GM23338 (cell line): Measurements from ENCODE around the gene DTNBP1. TPM values are rescaled to one million over a fixed set of nuclear protein-coding genes. Genes with fewer than 3 reads are reported as not detected.
A peak's percentile ranks its signal among the peaks of the same experiment; 100 is the strongest.

Experiments used
- ATAC-seq: fragments of 200-7000 bp; cut with Tn5 transposase; 3 replicates; pipeline ENCODE4 v1.9.1; 2020
- DNase-seq: peaks from one replicate; pipeline ENCODE4 v3.0.0-alpha.2; 2015; ENCODE audit warnings: low spot score
- H2AFZ ChIP-seq: fragments of 200-600 bp; sonication (generic); 2 replicates; pipeline ENCODE4 v1.8.0; 2016; ENCODE audit warnings: antibody characterized with exemption, mild to moderate bottlenecking, moderate library complexity
- H3F3A ChIP-seq: fragments of 200-600 bp; sonication (generic); replicated peaks from 2 replicates; pipeline ENCODE4 v1.8.0; 2017; ENCODE audit warnings: antibody characterized with exemption, mixed run types, low read depth
- H3K27ac ChIP-seq: fragments of 200-600 bp; sonication (generic); 2 replicates; pipeline ENCODE4 v1.6.1; 2016; ENCODE audit warnings: low read depth
- H3K27me3 ChIP-seq: fragments of 200-600 bp; sonication (generic); 2 replicates; pipeline ENCODE4 v1.8.0; 2016; ENCODE audit warnings: mild to moderate bottlenecking, mixed run types, moderate library complexity; ENCODE audit not compliant: insufficient read depth
- H3K36me3 ChIP-seq: fragments of 200-600 bp; sonication (generic); 2 replicates; pipeline ENCODE4 v1.8.0; 2016; ENCODE audit warnings: mild to moderate bottlenecking; ENCODE audit not compliant: insufficient read depth
- H3K4me1 ChIP-seq: fragments of 200-600 bp; sonication (generic); 2 replicates; pipeline ENCODE4 v1.8.0; 2016; ENCODE audit warnings: mild to moderate bottlenecking, moderate library complexity; ENCODE audit not compliant: insufficient read depth
- H3K4me2 ChIP-seq: fragments of 200-600 bp; sonication (generic); 2 replicates; pipeline ENCODE4 v1.7.1; 2017; ENCODE audit warnings: mixed run types
- H3K4me3 ChIP-seq: fragments of 200-600 bp; sonication (generic); 2 replicates; pipeline ENCODE4 v1.6.1; 2016; ENCODE audit warnings: mixed run types
- H3K79me2 ChIP-seq: fragments of 200-600 bp; sonication (generic); replicated peaks from 2 replicates; pipeline ENCODE4 v1.8.0; 2017; ENCODE audit warnings: mild to moderate bottlenecking; ENCODE audit not compliant: insufficient read depth
- H3K9me2 ChIP-seq: fragments of 200-600 bp; sonication (generic); 2 replicates; pipeline ENCODE4 v1.8.0; 2017; ENCODE audit not compliant: insufficient read depth
- H4K20me1 ChIP-seq: fragments of 200-600 bp; sonication (generic); replicated peaks from 2 replicates; pipeline ENCODE4 v1.8.0; 2017; ENCODE audit warnings: mild to moderate bottlenecking; ENCODE audit not compliant: insufficient read depth
- H3K27ac Mint-ChIP-seq: 2 replicates; pipeline ENCODE4 v1.8.0; 2020; ENCODE audit warnings: inconsistent platforms, mild to moderate bottlenecking, moderate library complexity, mixed read lengths
- H3K27me3 Mint-ChIP-seq: 3 replicates; pipeline ENCODE4 v1.8.0; 2022; ENCODE audit warnings: low read depth, mild to moderate bottlenecking, moderate library complexity, mixed read lengths, inconsistent platforms; ENCODE audit not compliant: insufficient read depth, poor library complexity
- H3K36me3 Mint-ChIP-seq: 3 replicates; pipeline ENCODE4 v1.8.0; 2021; ENCODE audit warnings: low read depth, mild to moderate bottlenecking, inconsistent platforms, moderate library complexity, mixed read lengths
- H3K4me1 Mint-ChIP-seq: 3 replicates; pipeline ENCODE4 v1.8.0; 2020; ENCODE audit warnings: mild to moderate bottlenecking, inconsistent platforms, mixed read lengths
- H3K4me3 Mint-ChIP-seq: 3 replicates; pipeline ENCODE4 v1.8.0; 2021; ENCODE audit warnings: moderate library complexity, mild to moderate bottlenecking, inconsistent platforms, mixed read lengths
- H3K9me3 Mint-ChIP-seq: 3 replicates; pipeline ENCODE4 v1.8.0; 2020; ENCODE audit warnings: moderate library complexity, mild to moderate bottlenecking, inconsistent platforms, mixed read lengths
- POLR2AphosphoS5 ChIP-seq: IDR thresholded peaks from 2 replicates; pipeline ENCODE4 v1.6.1; 2016; ENCODE audit warnings: antibody characterized with exemption, low read depth
- ZNF114 ChIP-seq: fragments of 250-450 bp; sonication (Bioruptor Pico); IDR thresholded peaks from 2 replicates; pipeline ENCODE4 v1.5.0; 2020; ENCODE audit warnings: mild to moderate bottlenecking, moderate library complexity
- polyA plus RNA-seq: library from polyadenylated mRNA; unstranded; fragments of >200 nt; fragmentation: Nextera tagmentation; extraction: Ambion mirVana; gene quantifications from 2 replicates; pipeline ENCODE4 v1.2.1, GENCODE V29; 2016
- total RNA-seq: library from RNA; depleted of rRNA; stranded (reverse); fragments of >200 nt; shearing (Covaris generic); gene quantifications from 2 replicates; pipeline ENCODE4 v1.2.3, GENCODE V29; 2014
- TF ChIP-seq, protein P1 (sequence below): fragments of 250-450 bp; sonication (Bioruptor Pico); IDR thresholded peaks from 2 replicates; pipeline ENCODE4 v1.5.0; 2020; ENCODE audit warnings: mild to moderate bottlenecking, moderate library complexity

The DTNBP1 gene
- total and polyA plus RNA-seq, 2 experiments from 2014 or later = 12.1 to 20.1 TPM

DNA sequence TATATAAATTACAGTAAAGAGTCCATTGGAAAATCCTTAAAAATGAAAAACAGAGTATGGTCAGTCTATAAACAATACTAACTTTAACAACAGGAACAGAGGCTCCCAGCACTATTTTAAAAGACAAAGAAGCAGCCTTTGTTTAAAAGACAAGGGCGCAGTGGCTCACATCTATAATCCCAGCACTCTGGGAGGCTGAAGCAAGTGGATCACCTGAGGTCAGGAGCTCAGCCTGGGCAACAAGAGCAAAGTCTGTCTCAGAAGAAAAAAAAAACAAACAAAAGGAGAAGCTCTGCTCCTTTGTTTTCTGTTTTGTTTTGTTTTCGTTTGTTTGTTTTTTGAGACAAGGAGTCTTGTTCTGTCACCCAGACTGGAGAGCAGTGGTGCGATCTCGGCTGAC lies 89.4 kb downstream of the DTNBP1 start:
- peak; percentile 77 for ATAC-seq
- H3K9me3 Mint-ChIP-seq = no peaks in the 10 kb centered on the region
- Histone ChIP-seq H3K4me3 (no peak overlapping the region), H3K4me1 (peaks cover 36% of the 10 kb centered on the region), H3K27ac (peak overlapping the region; percentile 34; the same call in 1 of the 2 replicates), H3K36me3 (no peaks in the 10 kb centered on the region), H3K27me3 (no peaks in the 10 kb centered on the region), H3K9me2 (no peaks in the 10 kb centered on the region), H3F3A (no peaks in the 10 kb centered on the region), H4K20me1 (no peaks in the 10 kb centered on the region), H2AFZ (no peak overlapping the region), H3K79me2 (no peaks in the 10 kb centered on the region), H3K4me2 (no peak overlapping the region)
- H3K36me3 Mint-ChIP-seq = no peaks in the 10 kb centered on the region
- DNase-seq = peak; percentile 69
- TF ChIP-seq, protein P1, sequence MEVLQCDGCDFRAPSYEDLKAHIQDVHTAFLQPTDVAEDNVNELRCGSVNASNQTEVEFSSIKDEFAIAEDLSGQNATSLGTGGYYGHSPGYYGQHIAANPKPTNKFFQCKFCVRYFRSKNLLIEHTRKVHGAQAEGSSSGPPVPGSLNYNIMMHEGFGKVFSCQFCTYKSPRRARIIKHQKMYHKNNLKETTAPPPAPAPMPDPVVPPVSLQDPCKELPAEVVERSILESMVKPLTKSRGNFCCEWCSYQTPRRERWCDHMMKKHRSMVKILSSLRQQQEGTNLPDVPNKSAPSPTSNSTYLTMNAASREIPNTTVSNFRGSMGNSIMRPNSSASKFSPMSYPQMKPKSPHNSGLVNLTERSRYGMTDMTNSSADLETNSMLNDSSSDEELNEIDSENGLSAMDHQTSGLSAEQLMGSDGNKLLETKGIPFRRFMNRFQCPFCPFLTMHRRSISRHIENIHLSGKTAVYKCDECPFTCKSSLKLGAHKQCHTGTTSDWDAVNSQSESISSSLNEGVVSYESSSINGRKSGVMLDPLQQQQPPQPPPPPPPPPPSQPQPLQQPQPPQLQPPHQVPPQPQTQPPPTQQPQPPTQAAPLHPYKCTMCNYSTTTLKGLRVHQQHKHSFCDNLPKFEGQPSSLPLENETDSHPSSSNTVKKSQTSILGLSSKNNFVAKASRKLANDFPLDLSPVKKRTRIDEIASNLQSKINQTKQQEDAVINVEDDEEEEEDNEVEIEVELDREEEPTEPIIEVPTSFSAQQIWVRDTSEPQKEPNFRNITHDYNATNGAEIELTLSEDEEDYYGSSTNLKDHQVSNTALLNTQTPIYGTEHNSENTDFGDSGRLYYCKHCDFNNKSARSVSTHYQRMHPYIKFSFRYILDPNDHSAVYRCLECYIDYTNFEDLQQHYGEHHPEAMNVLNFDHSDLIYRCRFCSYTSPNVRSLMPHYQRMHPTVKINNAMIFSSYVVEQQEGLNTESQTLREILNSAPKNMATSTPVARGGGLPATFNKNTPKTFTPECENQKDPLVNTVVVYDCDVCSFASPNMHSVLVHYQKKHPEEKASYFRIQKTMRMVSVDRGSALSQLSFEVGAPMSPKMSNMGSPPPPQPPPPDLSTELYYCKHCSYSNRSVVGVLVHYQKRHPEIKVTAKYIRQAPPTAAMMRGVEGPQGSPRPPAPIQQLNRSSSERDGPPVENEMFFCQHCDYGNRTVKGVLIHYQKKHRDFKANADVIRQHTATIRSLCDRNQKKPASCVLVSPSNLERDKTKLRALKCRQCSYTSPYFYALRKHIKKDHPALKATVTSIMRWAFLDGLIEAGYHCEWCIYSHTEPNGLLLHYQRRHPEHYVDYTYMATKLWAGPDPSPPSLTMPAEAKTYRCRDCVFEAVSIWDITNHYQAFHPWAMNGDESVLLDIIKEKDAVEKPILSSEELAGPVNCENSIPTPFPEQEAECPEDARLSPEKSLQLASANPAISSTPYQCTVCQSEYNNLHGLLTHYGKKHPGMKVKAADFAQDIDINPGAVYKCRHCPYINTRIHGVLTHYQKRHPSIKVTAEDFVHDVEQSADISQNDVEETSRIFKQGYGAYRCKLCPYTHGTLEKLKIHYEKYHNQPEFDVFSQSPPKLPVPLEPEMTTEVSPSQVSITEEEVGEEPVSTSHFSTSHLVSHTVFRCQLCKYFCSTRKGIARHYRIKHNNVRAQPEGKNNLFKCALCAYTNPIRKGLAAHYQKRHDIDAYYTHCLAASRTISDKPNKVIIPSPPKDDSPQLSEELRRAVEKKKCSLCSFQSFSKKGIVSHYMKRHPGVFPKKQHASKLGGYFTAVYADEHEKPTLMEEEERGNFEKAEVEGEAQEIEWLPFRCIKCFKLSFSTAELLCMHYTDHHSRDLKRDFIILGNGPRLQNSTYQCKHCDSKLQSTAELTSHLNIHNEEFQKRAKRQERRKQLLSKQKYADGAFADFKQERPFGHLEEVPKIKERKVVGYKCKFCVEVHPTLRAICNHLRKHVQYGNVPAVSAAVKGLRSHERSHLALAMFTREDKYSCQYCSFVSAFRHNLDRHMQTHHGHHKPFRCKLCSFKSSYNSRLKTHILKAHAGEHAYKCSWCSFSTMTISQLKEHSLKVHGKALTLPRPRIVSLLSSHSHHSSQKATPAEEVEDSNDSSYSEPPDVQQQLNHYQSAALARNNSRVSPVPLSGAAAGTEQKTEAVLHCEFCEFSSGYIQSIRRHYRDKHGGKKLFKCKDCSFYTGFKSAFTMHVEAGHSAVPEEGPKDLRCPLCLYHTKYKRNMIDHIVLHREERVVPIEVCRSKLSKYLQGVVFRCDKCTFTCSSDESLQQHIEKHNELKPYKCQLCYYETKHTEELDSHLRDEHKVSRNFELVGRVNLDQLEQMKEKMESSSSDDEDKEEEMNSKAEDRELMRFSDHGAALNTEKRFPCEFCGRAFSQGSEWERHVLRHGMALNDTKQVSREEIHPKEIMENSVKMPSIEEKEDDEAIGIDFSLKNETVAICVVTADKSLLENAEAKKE (CRISPR knock-in tag) = peak; percentile 47; the same call in 1 of the 2 replicates
- no peak for TF ChIP-seq ZNF114 (CRISPR knock-in tag)
- H3K27ac Mint-ChIP-seq = no peak overlapping the region
- H3K4me1 Mint-ChIP-seq = peaks cover 47% of the 10 kb centered on the region
- H3K27me3 Mint-ChIP-seq = peaks cover 10% of the 10 kb centered on the region
- no peak overlapping the region for H3K4me3 Mint-ChIP-seq

DNA sequence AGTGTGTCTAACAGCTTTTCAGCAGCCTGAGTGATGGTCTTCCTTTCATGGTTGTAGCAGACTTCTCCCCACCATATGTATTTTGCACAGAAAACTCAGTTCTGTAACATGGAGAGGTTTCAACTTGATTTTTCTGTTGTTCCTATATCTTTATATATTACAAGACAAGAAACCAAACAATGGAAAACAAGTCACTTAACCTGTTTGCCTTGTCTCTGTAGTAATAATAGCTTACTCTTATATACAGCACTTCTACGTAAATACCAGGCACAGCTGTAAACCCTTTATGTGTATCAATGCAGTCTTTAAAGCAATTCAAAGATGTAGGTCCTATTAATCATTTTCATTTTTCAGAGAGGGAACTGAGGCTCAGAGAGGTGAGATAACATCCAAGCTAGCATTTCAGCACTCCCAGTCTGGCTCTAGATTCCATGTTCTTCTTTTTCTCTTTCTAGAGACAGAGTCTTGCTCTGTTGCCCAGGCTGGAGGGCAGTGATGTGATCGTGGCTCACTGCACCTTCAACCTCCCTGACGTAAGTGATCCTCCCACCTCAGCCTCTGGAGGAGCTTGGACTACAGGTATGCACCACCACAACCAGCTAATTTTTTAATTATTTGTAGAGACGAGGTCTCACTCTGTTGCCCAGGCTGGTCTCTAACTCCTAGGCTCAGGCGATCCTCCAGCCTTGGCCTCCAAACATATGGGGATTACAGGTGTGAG lies 90.4 kb downstream of the DTNBP1 start:
- Histone ChIP-seq H3K4me3 (no peak overlapping the region), H4K20me1 (no peaks in the 10 kb centered on the region), H3K36me3 (no peaks in the 10 kb centered on the region), H3K9me2 (no peaks in the 10 kb centered on the region), H2AFZ (no peak overlapping the region), H3K79me2 (no peaks in the 10 kb centered on the region), H3K4me2 (no peak overlapping the region), H3K27me3 (no peaks in the 10 kb centered on the region), H3K4me1 (peaks cover 36% of the 10 kb centered on the region), H3F3A (no peaks in the 10 kb centered on the region), H3K27ac (no peak overlapping the region)
- ATAC-seq = no peak
- Mint-ChIP-seq H3K4me3 (no peak overlapping the region), H3K36me3 (no peaks in the 10 kb centered on the region), H3K9me3 (peaks cover under 1% of the 10 kb centered on the region; the same call in 1 of the 3 replicates), H3K27ac (no peak overlapping the region), H3K4me1 (peaks cover 43% of the 10 kb centered on the region), H3K27me3 (peaks cover 8% of the 10 kb centered on the region)
- no peak for DNase-seq
- no peak for TF ChIP-seq POLR2AphosphoS5
- TF ChIP-seq, protein P1 (CRISPR knock-in tag) = no peak
